ENCODE data around the gene EXD2. TPM values are rescaled to one million over a fixed set of nuclear protein-coding genes. Genes with fewer than 3 reads are reported as not detected.

Gene EXD2
- total RNA-seq, result 10 to 100 TPM in 7 of 8 experiments, 1 to 10 TPM in 1; 6.3 to 28.4 (median 18.8) TPM

- 0 to 40% (median 2%) methylated on average over 1 to 14 of the region's 58 CpGs; no CpG with 5 or more reads in 5 of the 10 experiments for WGBS, 10 experiments
- in situ Hi-C loops (cut with MboI; ENCODE audit: low pct_unique_long_range_greater_than_20kb in 2 of 9, low sequenced_read_pairs in 9 of 9, unreplicated experiment in 9 of 9), result no loop called here
- Histone ChIP-seq H3K4me1 (replicated peaks in 1 of 2) (peaks cover 0 to 13% of the 10 kb centered on the region in 2 donors), H3K4me3 (peak within 1 kb of the TSS; percentile 67 to 94 (median 84)), H3K27ac (peak within 1 kb of the TSS; percentile 78 to 84)
- peak; percentile 91 to 97 (median 94) for ATAC-seq (replicated peaks in 6 of 8)
Measured at GRCh38 chr14:69191340-69192111, at the start of gene EXD2. Gene EXD2 (plus strand): TSS chr14:69191498. CDS start chr14:69209471, 17,973 bp downstream.

GRCh38 chr14:69141550-69141949 is 49.7 kb upstream of the EXD2 start:
- H3K27ac ChIP-seq, result no peak overlapping the region
- ATAC-seq (replicated peaks in 6 of 8), result no peak
- WGBS, 10 experiments, result 86 to 100% (median 100%) methylated on average over 1 of the region's 1 CpG; no CpG with 5 or more reads in 5 of the 10 experiments
- peaks cover 0 to 7% of the 10 kb centered on the region in 2 donors for H3K4me1 ChIP-seq (replicated peaks in 1 of 2)
- in situ Hi-C loops (cut with MboI; ENCODE audit: low pct_unique_long_range_greater_than_20kb in 2 of 9, low sequenced_read_pairs in 9 of 9, unreplicated experiment in 9 of 9), result no loop called here
- no peak overlapping the region for H3K4me3 ChIP-seq

GRCh38 chr14:69142101-69142500 is 49.2 kb upstream of the EXD2 start:
- Histone ChIP-seq H3K4me1 (replicated peaks in 1 of 2) (peaks cover 0 to 7% of the 10 kb centered on the region in 2 donors), H3K27ac (no peak overlapping the region), H3K4me3 (no peak overlapping the region)
- in situ Hi-C loops (cut with MboI; ENCODE audit: low pct_unique_long_range_greater_than_20kb in 2 of 9, low sequenced_read_pairs in 9 of 9, unreplicated experiment in 9 of 9), result no loop called here
- no peak for ATAC-seq (replicated peaks in 6 of 8)
- 89 to 100% (median 96%) methylated on average over 1 to 4 of the region's 5 CpGs; no CpG with 5 or more reads in 1 of the 10 experiments for WGBS, 10 experiments

- no peak for ATAC-seq (replicated peaks in 6 of 8)
- WGBS, 10 experiments, result 40 to 100% (median 60%) methylated on average over 1 to 2 of the region's 2 CpGs; no CpG with 5 or more reads in 1 of the 10 experiments
- no peak overlapping the region for H3K27ac ChIP-seq
- in situ Hi-C loops (cut with MboI; ENCODE audit: low pct_unique_long_range_greater_than_20kb in 2 of 9, low sequenced_read_pairs in 9 of 9, unreplicated experiment in 9 of 9), result no loop called here
- H3K4me3 ChIP-seq, result no peak overlapping the region
- H3K4me1 ChIP-seq (replicated peaks in 1 of 2), result peaks cover 4 to 10% of the 10 kb centered on the region in 2 donors
Measured at GRCh38 chr14:69149461-69150244, 41.6 kb upstream of the EXD2 start.

GRCh38 chr14:69151458-69152180 is 39.7 kb upstream of the EXD2 start:
- Histone ChIP-seq H3K27ac (peak overlapping the region; percentile 89 to 92), H3K4me3 (peak overlapping the region; percentile 91 to 98 (median 94)), H3K4me1 (replicated peaks in 1 of 2) (peaks cover 6 to 10% of the 10 kb centered on the region in 2 donors)
- peak; percentile 33 to 80 (median 69) for ATAC-seq (replicated peaks in 6 of 8)
- in situ Hi-C loops (cut with MboI; ENCODE audit: low pct_unique_long_range_greater_than_20kb in 2 of 9, low sequenced_read_pairs in 9 of 9, unreplicated experiment in 9 of 9), result no loop called here
- 0% methylated on average over 3 to 9 of the region's 57 CpGs; no CpG with 5 or more reads in 8 of the 10 experiments for WGBS, 10 experiments

- Histone ChIP-seq H3K4me1 (replicated peaks in 1 of 2) (peaks cover 6 to 10% of the 10 kb centered on the region in 2 donors), H3K27ac (peak overlapping the region; percentile 89 to 92), H3K4me3 (peak overlapping the region; percentile 91 to 98 (median 94))
- peak; percentile 1 to 34 (median 22) for ATAC-seq (replicated peaks in 6 of 8)
- in situ Hi-C loops (cut with MboI; ENCODE audit: low pct_unique_long_range_greater_than_20kb in 2 of 9, low sequenced_read_pairs in 9 of 9, unreplicated experiment in 9 of 9), result no loop called here
- 0% methylated on average over 2 of the region's 38 CpGs; no CpG with 5 or more reads in 9 of the 10 experiments for WGBS, 10 experiments
Measured at GRCh38 chr14:69152181-69152901, 39.0 kb upstream of the EXD2 start.

- ATAC-seq (replicated peaks in 6 of 8), result no peak
- in situ Hi-C loops (cut with MboI; ENCODE audit: low pct_unique_long_range_greater_than_20kb in 2 of 9, low sequenced_read_pairs in 9 of 9, unreplicated experiment in 9 of 9), result no loop called here
- no CpG with 5 or more reads among the region's 26 CpGs for WGBS, 10 experiments
- H3K27ac ChIP-seq, result peak within 1 kb of the TSS; percentile 89 to 92
- peaks cover 6 to 10% of the 10 kb centered on the region in 2 donors for H3K4me1 ChIP-seq (replicated peaks in 1 of 2)
- H3K4me3 ChIP-seq, result peak within 1 kb of the TSS; percentile 91 to 98 (median 94)
Measured at GRCh38 chr14:69152902-69153151, 38.5 kb upstream of the EXD2 start, which contains the start of gene DCAF5. Gene DCAF5 (minus strand): TSS chr14:69153119. CDS start chr14:69152978, 141 bp downstream.

GRCh38 chr14:69153152-69153872 is 38.0 kb upstream of the EXD2 start:
- Histone ChIP-seq H3K27ac (peak overlapping the region; percentile 89 to 92), H3K4me1 (replicated peaks in 1 of 2) (peaks cover 6 to 10% of the 10 kb centered on the region in 2 donors), H3K4me3 (peak overlapping the region; percentile 91 to 98 (median 94))
- WGBS, 10 experiments, result 0 to 4% (median 0%) methylated on average over 1 to 8 of the region's 72 CpGs; no CpG with 5 or more reads in 4 of the 10 experiments
- peak; percentile 75 to 91 (median 86) for ATAC-seq (replicated peaks in 6 of 8)
- in situ Hi-C loops (cut with MboI; ENCODE audit: low pct_unique_long_range_greater_than_20kb in 2 of 9, low sequenced_read_pairs in 9 of 9, unreplicated experiment in 9 of 9), result no loop called here

GRCh38 chr14:69153873-69154270 is 37.4 kb upstream of the EXD2 start:
- peak in 2 of 8 experiments; percentile 2 to 6 for ATAC-seq (replicated peaks in 6 of 8)
- Histone ChIP-seq H3K4me1 (replicated peaks in 1 of 2) (peaks cover 6 to 10% of the 10 kb centered on the region in 2 donors), H3K27ac (no peak overlapping the region), H3K4me3 (peak overlapping the region; percentile 91 to 98 (median 94))
- in situ Hi-C loops (cut with MboI; ENCODE audit: low pct_unique_long_range_greater_than_20kb in 2 of 9, low sequenced_read_pairs in 9 of 9, unreplicated experiment in 9 of 9), result no loop called here
- WGBS, 10 experiments, result 0 to 12% (median 6%) methylated on average over 1 to 12 of the region's 13 CpGs; no CpG with 5 or more reads in 1 of the 10 experiments

GRCh38 chr14:69154779-69155178 is 36.5 kb upstream of the EXD2 start:
- H3K27ac ChIP-seq, result no peak overlapping the region
- WGBS, 10 experiments, result 0 to 51% (median 20%) methylated on average over 1 to 4 of the region's 4 CpGs; no CpG with 5 or more reads in 3 of the 10 experiments
- peaks cover 6 to 10% of the 10 kb centered on the region in 2 donors for H3K4me1 ChIP-seq (replicated peaks in 1 of 2)
- in situ Hi-C loops (cut with MboI; ENCODE audit: low pct_unique_long_range_greater_than_20kb in 2 of 9, low sequenced_read_pairs in 9 of 9, unreplicated experiment in 9 of 9), result no loop called here
- ATAC-seq (replicated peaks in 6 of 8), result peak in 3 of 8 experiments; percentile 4 to 29 (median 27)
- no peak overlapping the region for H3K4me3 ChIP-seq

- Histone ChIP-seq H3K27ac (no peak overlapping the region), H3K4me3 (no peak overlapping the region), H3K4me1 (replicated peaks in 1 of 2) (peaks cover 2 to 4% of the 10 kb centered on the region in 2 donors)
- in situ Hi-C loops (cut with MboI; ENCODE audit: low pct_unique_long_range_greater_than_20kb in 2 of 9, low sequenced_read_pairs in 9 of 9, unreplicated experiment in 9 of 9), result no loop called here
- ATAC-seq (replicated peaks in 6 of 8), result no peak
Measured at GRCh38 chr14:69156224-69156623, 35.1 kb upstream of the EXD2 start.

- Histone ChIP-seq H3K4me3 (no peak overlapping the region), H3K27ac (no peak overlapping the region), H3K4me1 (replicated peaks in 1 of 2) (no peaks in the 10 kb centered on the region)
- WGBS, 10 experiments, result 0 to 100% (median 62%) methylated on average over 1 of the region's 1 CpG
- in situ Hi-C loops (cut with MboI; ENCODE audit: low pct_unique_long_range_greater_than_20kb in 2 of 9, low sequenced_read_pairs in 9 of 9, unreplicated experiment in 9 of 9), result no loop called here
- ATAC-seq (replicated peaks in 6 of 8), result no peak
Measured at GRCh38 chr14:69161590-69161989, 29.7 kb upstream of the EXD2 start.

All from motor neuron (in vitro differentiated cells).